Liver (tissue), 9 donors: ENCODE measurements around the gene MTM1. TPM values are rescaled to one million over a fixed set of nuclear protein-coding genes. Genes with fewer than 3 reads are reported as not detected.

ENCODE experiments used
- DNase-seq: peaks from one replicate; pipeline ENCODE4 v3.0.0-alpha.2; 2017; ENCODE audit warnings: low spot score
- H3K27ac ChIP-seq, 2 donors: one replicate each; pipeline ENCODE4 v1.7.0; 2013; ENCODE audit warnings: inconsistent platforms in 2 of 2, low read length in 2 of 2, control low read depth in 1 of 2, low read depth in 1 of 2, mild to moderate bottlenecking in 1 of 2
- H3K27me3 ChIP-seq, 4 donors: one replicate each; pipeline versions ENCODE4 v1.6.1 to v1.7.0; 2013; ENCODE audit warnings: low read length in 3 of 4, inconsistent platforms in 1 of 4, mild to moderate bottlenecking in 1 of 4, moderate library complexity in 1 of 4; ENCODE audit not compliant: control insufficient read depth in 4 of 4, insufficient read depth in 4 of 4
- H3K36me3 ChIP-seq, 4 donors: one replicate each; pipeline versions ENCODE4 v1.6.1 to v1.7.0; 2013; ENCODE audit warnings: low read length in 3 of 4, mild to moderate bottlenecking in 3 of 4, low read depth in 1 of 4, moderate library complexity in 1 of 4; ENCODE audit not compliant: control insufficient read depth in 4 of 4, insufficient read depth in 3 of 4
- H3K4me1 ChIP-seq, 4 donors: one replicate each; pipeline versions ENCODE4 v1.6.1 to v1.7.0; 2013; ENCODE audit warnings: low read length in 3 of 4, mild to moderate bottlenecking in 3 of 4, moderate library complexity in 1 of 4; ENCODE audit not compliant: control insufficient read depth in 4 of 4, insufficient read depth in 4 of 4
- H3K4me3 ChIP-seq, 3 donors: one replicate each; pipeline versions ENCODE4 v1.6.1 to v1.7.0; 2013; ENCODE audit warnings: low read length in 3 of 3, control low read depth in 1 of 3, low read depth in 1 of 3, mild to moderate bottlenecking in 1 of 3
- H3K9ac ChIP-seq, 2 donors: one replicate each; pipeline ENCODE4 v1.7.0; 2013; ENCODE audit warnings: low read length in 2 of 2, mild to moderate bottlenecking in 2 of 2, moderate library complexity in 2 of 2, control low read depth in 1 of 2, low read depth in 1 of 2
- H3K9me3 ChIP-seq, 4 donors: one replicate each; pipeline versions ENCODE4 v1.6.1 to v1.7.0; 2013; ENCODE audit warnings: low read length in 3 of 4; ENCODE audit not compliant: control insufficient read depth in 4 of 4
- CTCF ChIP-seq: fragments of 150-350 bp; IDR thresholded peaks from 2 replicates; pipeline ENCODE4 v1.5.1; 2017; ENCODE audit warnings: improper control_type of control experiment, low read depth, low read length; ENCODE audit not compliant: missing input control
- EGR1 ChIP-seq, 2 donors: IDR thresholded peaks; 2 replicates each; pipeline ENCODE4 v1.6.1; 2016 to 2018; ENCODE audit warnings: antibody characterized with exemption in 2 of 2, low read depth in 2 of 2
- FOXA1 ChIP-seq: IDR thresholded peaks from 2 replicates; pipeline ENCODE4 v1.6.1; 2016; ENCODE audit warnings: antibody characterized with exemption
- HNF4A ChIP-seq, 2 donors: conservative IDR thresholded peaks; 2 replicates each; pipeline ENCODE4 v1.6.1; 2016; ENCODE audit warnings: antibody characterized with exemption in 2 of 2, mild to moderate bottlenecking in 2 of 2
- HNF4G ChIP-seq: IDR thresholded peaks from 2 replicates; pipeline ENCODE4 v1.6.1; 2016; ENCODE audit warnings: antibody characterized with exemption
- JUND ChIP-seq, 2 donors: IDR thresholded peaks; 2 replicates each; pipeline ENCODE4 v1.6.1; 2016; ENCODE audit warnings: antibody characterized with exemption in 2 of 2
- NR2F2 ChIP-seq: IDR thresholded peaks from 2 replicates; pipeline ENCODE4 v1.6.1; 2016; ENCODE audit warnings: antibody characterized with exemption
- RAD21 ChIP-seq, 2 donors: IDR thresholded peaks; 2 replicates each; pipeline ENCODE4 v1.6.1; 2016; ENCODE audit warnings: antibody characterized with exemption in 2 of 2, mild to moderate bottlenecking in 2 of 2
- REST ChIP-seq: IDR thresholded peaks from 2 replicates; pipeline ENCODE4 v1.6.1; 2016; ENCODE audit warnings: antibody characterized with exemption, mild to moderate bottlenecking
- RXRA ChIP-seq, 2 donors: IDR thresholded peaks; 2 replicates each; pipeline ENCODE4 v1.6.1; 2017 to 2018; ENCODE audit warnings: antibody characterized with exemption in 2 of 2, mild to moderate bottlenecking in 1 of 2
- SP1 ChIP-seq: IDR thresholded peaks from 2 replicates; pipeline ENCODE4 v1.6.1; 2018; ENCODE audit warnings: antibody characterized with exemption, mild to moderate bottlenecking
- TAF1 ChIP-seq: conservative IDR thresholded peaks from 2 replicates; pipeline ENCODE4 v1.6.1; 2016; ENCODE audit warnings: antibody characterized with exemption, mild to moderate bottlenecking
- YY1 ChIP-seq: IDR thresholded peaks from 2 replicates; pipeline ENCODE4 v1.6.1; 2016; ENCODE audit warnings: antibody characterized with exemption, mild to moderate bottlenecking
- ZBTB33 ChIP-seq: IDR thresholded peaks from 2 replicates; pipeline ENCODE4 v1.6.1; 2016; ENCODE audit warnings: antibody characterized with exemption
- WGBS: extraction: QIAGEN DNeasy Blood & Tissue Kit; methylation state at CpG from one replicate; pipeline ENCODE4 v1.1.7; 2013; 5-methylcytosine and 5-hydroxymethylcytosine counted together
- polyA plus RNA-seq, 2 donors: library from polyadenylated mRNA; stranded (reverse) in 1 of 2; unstranded in 1 of 2; fragments of 200-250 nt in 1 of 2; fragments of >200 nt in 1 of 2; fragmentation: Nextera tagmentation in 1 of 2; extraction: Ambion mirVana in 1 of 2; gene quantifications; one replicate each; pipeline versions ENCODE4 v1.2.1 to v1.2.3, GENCODE V29; 2013 to 2015
- total RNA-seq, 2 donors: library from RNA; depleted of rRNA; stranded (reverse); fragments of >200 nt; gene quantifications; one replicate each; pipeline ENCODE4 v1.2.3, GENCODE V29; 2014
- TF ChIP-seq, protein P1 (sequence below): IDR thresholded peaks from 2 replicates; pipeline ENCODE4 v1.6.1; 2016; ENCODE audit warnings: antibody characterized with exemption
- donor health status: healthy.
- donor health status: healthy.
- donor health status: healthy.
- donor health status: healthy.
- donor health status: healthy.

The MTM1 gene
- total and polyA plus RNA-seq, 4 donors: 5.9 to 21.2 (median 11.4) TPM

GRCh38 chrX:150522494-150522893 is 45.9 kb upstream of the MTM1 start:
- whole genome bisulfite sequencing: 95% methylated on average over 2 of the region's 2 CpGs

DNA sequence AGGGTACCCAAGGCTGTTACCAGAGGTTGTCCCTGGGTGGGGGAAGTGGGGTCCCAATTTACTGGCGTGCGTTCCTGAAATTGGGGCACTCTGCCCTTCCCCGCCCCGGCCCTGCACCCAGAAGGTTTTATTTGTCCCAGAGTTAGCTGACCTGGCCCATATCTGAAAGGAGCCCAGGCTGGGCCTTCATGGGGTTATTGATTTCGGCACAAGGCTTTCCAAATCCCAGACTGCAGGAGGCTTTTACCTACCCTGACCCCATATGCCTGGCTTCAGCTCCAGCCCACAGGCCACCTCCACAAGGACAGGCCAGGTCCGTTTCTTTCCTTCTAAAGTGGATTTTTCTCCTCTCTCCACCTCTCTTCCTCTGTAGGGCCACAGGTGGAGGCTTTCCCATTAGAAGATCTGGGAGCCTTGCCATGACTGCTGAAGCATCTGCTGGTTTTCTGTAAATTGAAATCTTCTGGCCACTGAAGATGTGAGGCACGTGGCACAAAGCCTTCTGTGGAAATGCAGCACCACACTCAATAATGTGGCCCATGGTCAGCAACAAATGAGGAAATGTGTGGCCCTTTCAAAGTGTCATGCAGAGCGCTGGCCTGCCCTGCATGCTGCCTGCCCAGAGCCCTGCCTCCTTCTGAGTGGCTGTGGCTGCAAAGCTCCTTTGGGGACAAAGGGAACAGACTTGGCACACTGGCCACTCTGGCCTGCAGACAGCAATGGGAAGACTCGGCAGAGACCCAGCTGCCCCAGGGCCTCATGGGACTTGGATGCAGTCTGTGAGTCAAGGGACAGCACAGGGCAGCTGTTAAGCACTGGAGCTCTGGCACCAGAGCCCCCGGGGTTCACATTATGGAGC is 43.1 kb upstream of the MTM1 start:
- no peaks in the 10 kb centered on the region for H3K9me3 ChIP-seq
- no peak overlapping the region for H3K4me3 ChIP-seq
- TF ChIP-seq HNF4G (no peak), HNF4A (conservative IDR thresholded peaks at IDR 0.05) (no peak), SP1 (no peak), YY1 (no peak), REST (no peak)
- H3K27ac ChIP-seq: no peak overlapping the region
- no peak for DNase-seq
- H3K9ac ChIP-seq: no peak overlapping the region
- 82% methylated on average over 10 of the region's 10 CpGs for WGBS
- H3K4me1 ChIP-seq: peaks cover 0 to 7% (median 3%) of the 10 kb centered on the region in 4 donors
- no peaks in the 10 kb centered on the region for H3K36me3 ChIP-seq
- no peaks in the 10 kb centered on the region for H3K27me3 ChIP-seq

More at GRCh38 chrX:150522494-150522893, 45.9 kb upstream of the MTM1 start:
- TF ChIP-seq, protein P1, sequence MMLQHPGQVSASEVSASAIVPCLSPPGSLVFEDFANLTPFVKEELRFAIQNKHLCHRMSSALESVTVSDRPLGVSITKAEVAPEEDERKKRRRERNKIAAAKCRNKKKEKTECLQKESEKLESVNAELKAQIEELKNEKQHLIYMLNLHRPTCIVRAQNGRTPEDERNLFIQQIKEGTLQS: no peak
- no peak for TF ChIP-seq HNF4A (conservative IDR thresholded peaks at IDR 0.05)
- TF ChIP-seq EGR1 (IDR thresholded peaks at IDR 0.05; ENCODE audit: low read depth in 2 of 2): no peak
- TF ChIP-seq JUND (IDR thresholded peaks at IDR 0.05): no peak
- no peak for TF ChIP-seq SP1
- no peak for TF ChIP-seq CTCF
- no peak for TF ChIP-seq RXRA (IDR thresholded peaks at IDR 0.05)
- Histone ChIP-seq H3K27ac (no peak overlapping the region), H3K4me1 (peaks cover 0 to 12% (median 3%) of the 10 kb centered on the region in 4 donors), H3K36me3 (no peaks in the 10 kb centered on the region), H3K9ac (no peak overlapping the region), H3K9me3 (no peaks in the 10 kb centered on the region), H3K4me3 (no peak overlapping the region), H3K27me3 (no peaks in the 10 kb centered on the region)
- DNase-seq: no peak

DNA sequence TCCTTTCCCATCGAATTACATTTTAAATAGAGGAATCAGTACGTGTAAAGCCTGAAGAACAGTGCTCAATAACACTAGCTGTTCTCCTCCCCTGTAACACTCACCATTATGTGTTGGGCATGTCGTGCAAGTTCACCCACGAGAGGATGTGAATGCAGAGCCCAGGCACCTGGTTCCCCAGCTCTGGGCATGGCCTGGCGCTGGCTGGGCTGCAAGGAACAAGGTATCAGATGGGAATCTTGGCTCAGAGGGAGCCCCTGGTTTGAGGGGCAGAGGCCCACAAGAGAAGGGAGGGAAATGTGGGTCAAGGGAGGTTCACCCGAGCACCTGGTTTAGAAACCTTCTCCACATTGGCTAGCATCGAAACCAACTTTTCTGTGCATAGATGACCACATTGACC is 41.7 kb upstream of the MTM1 start:
- H3K27me3 ChIP-seq: no peaks in the 10 kb centered on the region
- H3K36me3 ChIP-seq: no peaks in the 10 kb centered on the region
- no peak overlapping the region for H3K4me3 ChIP-seq
- WGBS: 82% methylated on average over 7 of the region's 7 CpGs
- H3K9me3 ChIP-seq: no peaks in the 10 kb centered on the region
- H3K9ac ChIP-seq: no peak overlapping the region
- no peak for DNase-seq
- H3K27ac ChIP-seq: no peak overlapping the region
- H3K4me1 ChIP-seq: peaks cover 0 to 7% (median 3%) of the 10 kb centered on the region in 4 donors
- TF ChIP-seq TAF1: no peak
- TF ChIP-seq EGR1 (IDR thresholded peaks at IDR 0.05; ENCODE audit: low read depth in 2 of 2): no peak
- TF ChIP-seq RAD21 (IDR thresholded peaks at IDR 0.05): no peak
- no peak for TF ChIP-seq ZBTB33
- TF ChIP-seq NR2F2: no peak
- TF ChIP-seq REST: no peak
- TF ChIP-seq, protein P1: no peak
- TF ChIP-seq FOXA1: no peak
